Renal cortex interstitium (tissue), 11 donors: ENCODE measurements around the gene TRPM3. TPM values are rescaled to one million over a fixed set of nuclear protein-coding genes. Genes with fewer than 3 reads are reported as not detected.

Experiments
- DNase-seq, 11 donors: peaks; one replicate each; pipeline ENCODE4 v3.0.0-alpha.2; 2013; ENCODE audit warnings: low read depth in 9 of 11, low spot score in 4 of 11; ENCODE audit errors: extremely low read depth in 1 of 11
- polyA plus RNA-seq, 3 donors: library from polyadenylated mRNA; unstranded; fragments of 120-200 nt; gene quantifications; one replicate each; pipeline ENCODE4 v1.2.1, GENCODE V29; 2013; ENCODE audit not compliant: insufficient read length in 3 of 3

The TRPM3 gene
- polyA plus RNA-seq, 3 donors = 12.4 to 14.9 (median 13.2) TPM

DNA sequence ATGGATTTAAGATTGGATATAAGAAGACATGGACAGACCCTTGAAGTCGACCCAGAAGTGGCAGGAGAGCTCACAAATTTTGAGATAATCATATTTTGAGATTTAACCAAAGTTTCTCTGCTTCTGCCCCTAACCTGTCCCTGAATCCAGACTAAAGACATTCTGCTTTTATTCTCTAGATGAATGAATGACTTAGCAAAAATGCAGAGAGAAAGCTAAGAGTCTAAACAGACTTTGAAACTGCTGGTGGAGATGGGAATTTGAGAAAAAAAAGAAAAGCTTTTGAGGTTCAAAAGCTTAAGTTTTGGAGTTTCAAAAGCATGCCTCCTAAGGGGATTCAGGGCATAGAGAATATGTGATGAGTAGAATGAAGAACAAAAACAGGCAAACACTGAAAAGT, 621.8 kb downstream of the TRPM3 start:
- DNase-seq = no peak

DNA sequence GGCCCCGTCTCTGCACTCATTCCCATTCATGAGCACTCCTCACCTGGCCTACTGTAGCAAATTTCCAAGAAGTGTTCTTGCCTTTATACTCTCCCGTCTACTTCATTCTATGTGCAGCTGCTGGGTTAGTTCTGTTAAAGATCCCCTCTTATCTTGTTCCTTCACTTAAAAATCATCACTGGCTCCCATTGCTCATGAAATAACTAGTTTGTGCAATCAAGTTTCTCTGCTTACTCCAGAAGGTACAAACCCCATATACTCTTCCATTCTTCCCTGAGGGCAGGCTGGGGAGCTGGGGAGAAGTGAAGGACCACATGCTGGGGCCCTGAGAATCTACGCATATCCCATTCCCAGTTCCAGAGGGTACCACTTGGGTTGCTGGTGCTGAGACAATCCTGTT, 622.6 kb downstream of the TRPM3 start:
- DNase-seq = no peak

DNA sequence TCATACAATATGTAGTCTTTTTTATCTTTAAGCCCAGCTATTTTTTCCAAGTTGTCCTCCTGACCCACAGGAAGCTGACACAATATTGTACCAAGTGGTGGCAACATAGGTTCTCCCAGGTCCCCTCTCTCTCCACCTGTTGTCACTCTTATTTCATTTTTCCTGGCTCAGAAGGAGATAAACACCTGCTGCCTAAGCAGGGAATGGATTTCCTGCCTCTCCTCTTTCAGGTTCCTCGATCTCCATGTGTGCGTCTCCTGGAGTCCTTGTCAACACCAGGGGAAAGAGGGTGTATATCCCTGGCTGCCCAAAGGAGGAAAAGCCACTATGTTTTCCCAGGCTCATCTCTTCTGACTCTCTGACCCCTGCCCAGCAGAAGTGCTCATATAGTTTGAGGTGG, 625.2 kb downstream of the TRPM3 start:
- DNase-seq = no peak

DNA sequence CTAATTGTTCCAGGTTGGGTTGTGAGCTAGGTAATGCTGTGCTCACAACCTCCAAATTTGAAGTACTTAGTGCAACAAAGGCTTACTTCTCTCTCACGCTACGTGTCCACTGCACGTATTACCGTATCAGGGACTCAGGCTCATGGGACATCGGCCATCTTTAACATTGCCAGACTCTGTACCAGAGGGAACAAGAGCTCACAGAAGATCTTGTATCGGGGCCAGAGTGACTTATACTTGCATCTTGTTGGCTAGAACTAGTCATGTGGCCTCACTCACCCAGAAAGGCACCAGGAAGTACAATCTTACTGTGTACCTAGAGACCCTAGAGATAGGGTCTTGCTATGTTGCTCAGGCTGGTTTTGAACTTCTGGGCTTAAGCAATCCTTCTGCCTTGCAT, 625.9 kb downstream of the TRPM3 start:
- DNase-seq = no peak

DNA sequence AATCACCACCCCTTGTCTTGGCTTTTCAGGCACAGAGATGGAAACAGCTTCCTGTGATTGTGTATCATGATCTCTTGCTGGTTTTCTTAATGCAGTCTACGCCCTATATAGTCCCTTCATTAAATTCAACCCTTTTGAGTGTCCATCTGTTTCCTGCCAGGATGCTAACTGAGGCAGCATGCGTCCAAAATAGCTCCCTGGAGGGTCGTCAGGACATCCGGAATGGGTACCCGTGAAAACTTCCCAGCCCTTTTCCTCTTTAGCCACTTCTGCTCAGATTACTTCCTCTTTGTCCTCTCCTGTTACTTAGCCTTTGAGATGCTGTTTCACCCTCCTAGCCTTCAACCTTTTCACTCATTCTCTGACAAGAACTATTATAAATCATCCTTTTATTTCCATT, 627.2 kb downstream of the TRPM3 start:
- peak in 1 of 11 donors; percentile 18 for DNase-seq

DNA sequence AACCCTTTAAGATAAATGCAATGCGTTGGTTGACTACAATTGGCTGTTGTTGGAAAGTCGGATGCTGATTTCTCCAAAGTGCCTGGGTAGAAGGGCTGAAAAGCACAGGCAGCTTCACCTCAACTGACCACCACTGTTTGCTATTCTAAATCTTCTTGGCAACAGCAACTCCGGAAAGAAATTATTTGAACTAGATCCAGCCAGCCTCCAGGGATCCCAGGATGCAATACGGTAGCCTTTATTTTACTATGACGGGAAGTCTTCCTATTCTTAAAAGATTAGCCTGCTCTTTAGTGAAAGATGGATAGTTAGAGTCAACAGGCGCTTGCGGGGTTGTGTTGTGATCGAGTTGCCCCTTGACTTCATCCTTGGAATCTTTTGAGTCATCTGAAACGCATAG, 628.4 kb downstream of the TRPM3 start:
- no peak for DNase-seq

DNA sequence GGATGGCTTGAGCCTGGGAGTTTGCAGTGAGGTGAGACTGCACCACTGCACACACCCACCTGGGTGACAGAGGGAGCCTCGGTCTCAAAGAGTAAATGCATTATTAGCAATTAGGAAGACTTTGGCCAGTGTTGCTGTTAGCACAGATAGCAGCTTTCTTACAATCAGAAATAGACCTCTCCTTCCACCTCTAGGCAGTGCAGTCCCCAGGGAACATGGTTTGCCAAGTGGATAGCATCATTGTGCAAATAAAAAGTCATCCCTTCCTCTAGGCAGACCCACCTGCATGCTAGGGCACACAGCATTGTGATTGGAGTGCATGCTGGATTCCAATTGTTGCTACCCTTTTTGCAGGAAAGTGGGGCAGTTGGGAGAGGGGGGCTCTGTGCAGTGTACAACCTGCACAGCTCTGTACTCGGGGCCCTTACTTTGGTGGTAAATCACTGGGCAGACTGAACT, 629.1 kb downstream of the TRPM3 start:
- DNase-seq = no peak

DNA sequence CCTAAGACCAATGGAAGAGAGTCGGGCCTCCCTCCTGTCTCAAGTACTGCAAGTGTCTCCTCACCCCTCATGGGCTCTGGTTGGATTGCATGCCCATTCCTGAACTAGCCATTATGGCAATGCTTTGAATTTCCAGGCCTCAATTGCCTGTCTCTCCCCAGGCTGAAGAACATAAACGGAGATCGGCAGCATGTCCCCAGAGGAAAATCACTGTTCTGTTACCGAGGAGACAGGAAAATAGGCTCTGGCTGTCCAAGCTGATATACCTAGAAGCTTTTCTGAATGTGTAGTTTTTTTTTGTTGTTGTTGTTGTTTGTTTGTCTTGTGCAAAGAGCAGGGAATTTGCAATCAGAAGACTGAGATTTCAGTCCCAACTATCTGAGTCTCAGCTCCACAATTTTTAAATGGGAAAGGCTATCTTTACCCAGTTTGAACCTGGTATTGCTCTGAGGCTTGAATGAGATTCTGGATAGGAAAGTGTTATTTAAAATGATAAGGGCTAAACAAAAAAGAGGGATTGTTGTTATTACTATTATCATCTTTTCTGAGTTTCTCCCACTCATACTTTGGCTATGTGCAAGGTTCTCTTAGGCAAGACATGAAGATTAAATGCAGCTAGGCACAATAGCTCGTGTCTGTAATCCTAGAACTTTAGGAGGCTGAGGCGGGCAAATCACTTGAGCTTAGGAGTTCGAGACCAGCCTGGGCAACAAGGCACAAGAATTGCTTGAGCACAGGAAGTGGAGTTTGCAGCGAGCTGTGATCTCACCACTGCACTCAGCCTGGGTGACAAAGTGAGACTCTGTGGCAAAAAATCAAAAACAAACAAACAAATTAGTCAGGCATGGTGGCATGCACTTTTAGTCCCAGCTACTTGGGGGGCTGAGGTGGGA, 629.7 kb downstream of the TRPM3 start:
- DNase-seq = no peak

DNA sequence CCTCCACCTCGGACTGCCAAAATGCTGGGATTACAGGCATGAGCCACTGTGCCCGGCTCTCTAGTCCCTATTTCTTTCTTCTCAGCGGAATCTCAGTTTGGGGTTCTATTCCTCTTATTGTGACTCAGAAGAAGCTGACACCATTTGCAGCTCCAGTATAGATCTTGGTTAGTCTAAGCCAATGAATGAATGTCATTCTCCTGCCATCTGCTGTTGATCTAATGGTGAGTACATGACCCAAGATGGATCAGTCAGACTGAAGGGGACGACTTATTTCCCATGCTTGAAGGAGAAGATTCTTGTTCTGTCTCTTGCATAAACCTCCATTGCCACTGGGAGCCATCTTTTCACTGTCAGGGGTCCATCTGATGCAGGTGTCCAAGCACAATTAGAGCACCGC, 630.9 kb downstream of the TRPM3 start:
- DNase-seq = no peak

DNA sequence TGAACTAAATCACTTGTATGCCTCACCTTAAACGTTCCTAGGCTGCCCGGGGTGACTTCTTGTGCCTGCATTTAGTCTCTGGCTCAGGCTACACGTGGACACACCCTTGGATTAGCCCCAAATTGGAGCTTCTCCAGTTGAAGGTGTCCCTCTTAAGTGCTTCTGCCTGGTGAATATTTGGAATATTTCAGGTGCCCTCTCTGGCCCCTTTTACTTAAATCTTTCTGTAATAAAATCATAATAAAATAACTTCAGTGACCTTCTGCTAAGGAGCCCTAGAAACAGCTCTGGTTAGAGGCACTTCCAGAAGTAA, 632.7 kb downstream of the TRPM3 start:
- DNase-seq = no peak

DNA sequence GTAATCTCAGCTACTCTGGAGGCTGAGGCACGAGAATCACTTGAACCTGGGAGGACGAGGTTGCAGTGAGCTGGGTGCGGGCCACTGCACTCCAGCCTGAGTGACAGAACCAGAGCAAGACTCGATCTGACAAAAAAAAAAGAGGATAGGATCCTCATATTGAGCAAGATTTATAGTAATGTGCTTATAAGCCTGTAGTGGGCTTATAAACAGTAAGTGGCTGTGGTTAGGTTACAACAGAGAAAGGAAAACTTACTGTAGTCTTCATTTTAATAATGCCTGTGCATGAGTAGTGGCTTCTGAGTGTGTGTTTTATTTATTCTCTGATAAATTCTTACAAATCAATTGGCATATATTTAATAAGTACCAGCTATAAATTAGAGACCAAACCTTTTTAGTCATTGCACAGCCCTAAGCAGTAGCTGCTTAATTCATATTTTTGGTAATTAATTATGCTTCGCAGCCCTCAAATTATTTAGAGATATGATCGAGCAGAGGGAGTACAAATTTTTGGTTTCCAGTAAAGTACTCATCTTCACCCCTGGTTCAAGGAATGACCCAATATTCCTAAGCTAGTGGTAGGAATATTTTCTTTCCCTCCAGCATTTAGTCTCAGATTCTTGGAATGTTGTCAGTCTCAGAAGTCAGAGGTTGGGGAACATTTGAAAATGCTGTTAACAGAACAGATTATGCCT, 633.2 kb downstream of the TRPM3 start:
- DNase-seq = no peak

DNA sequence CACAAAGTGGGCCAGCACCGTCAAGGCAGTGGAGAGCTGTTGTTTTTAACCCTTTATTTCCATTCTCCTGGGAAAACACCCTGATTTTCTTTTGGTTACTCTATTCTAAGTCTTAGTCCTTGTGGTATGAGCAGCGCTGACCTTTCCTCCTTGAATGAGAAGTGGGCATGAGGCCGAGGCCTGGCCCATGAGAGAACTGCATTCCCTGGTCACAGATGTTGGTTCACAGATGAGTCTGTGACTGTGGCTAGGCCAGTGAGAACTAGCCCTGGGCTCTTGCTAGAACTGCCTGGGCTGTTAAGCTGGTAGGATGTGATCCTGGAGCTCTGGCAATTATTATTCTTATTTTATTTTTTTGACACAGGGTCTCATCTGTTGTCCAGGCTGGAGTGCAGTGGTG, 635.3 kb downstream of the TRPM3 start:
- DNase-seq = no peak

DNA sequence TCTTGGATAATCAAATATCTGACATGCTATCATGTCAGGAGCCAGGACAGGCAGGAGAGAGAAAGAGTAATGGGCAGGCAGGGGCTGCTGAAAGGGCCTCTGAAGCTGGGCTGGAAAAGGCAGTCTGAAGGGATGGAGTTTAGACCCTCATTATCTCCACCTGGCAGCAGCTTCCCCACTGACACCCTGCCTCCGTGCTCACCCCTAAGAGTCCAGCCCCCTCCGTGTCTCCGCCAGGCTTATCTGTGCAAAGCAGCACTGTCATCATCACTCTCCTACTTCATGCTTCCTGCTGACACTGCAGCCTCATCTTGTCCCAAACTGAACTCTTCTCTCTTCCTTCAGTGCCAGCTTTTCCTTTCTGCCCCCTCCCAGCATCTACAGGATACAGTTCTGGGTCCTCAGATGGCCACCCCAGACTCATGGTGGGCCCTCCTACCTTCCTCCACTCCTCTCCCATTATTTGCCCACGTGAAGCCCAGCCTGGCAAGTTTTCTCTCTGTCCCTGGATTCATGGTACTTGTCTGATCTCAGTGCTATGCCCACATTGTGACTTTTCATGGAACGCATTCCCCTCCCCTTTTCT, 636.1 kb downstream of the TRPM3 start:
- no peak for DNase-seq

DNA sequence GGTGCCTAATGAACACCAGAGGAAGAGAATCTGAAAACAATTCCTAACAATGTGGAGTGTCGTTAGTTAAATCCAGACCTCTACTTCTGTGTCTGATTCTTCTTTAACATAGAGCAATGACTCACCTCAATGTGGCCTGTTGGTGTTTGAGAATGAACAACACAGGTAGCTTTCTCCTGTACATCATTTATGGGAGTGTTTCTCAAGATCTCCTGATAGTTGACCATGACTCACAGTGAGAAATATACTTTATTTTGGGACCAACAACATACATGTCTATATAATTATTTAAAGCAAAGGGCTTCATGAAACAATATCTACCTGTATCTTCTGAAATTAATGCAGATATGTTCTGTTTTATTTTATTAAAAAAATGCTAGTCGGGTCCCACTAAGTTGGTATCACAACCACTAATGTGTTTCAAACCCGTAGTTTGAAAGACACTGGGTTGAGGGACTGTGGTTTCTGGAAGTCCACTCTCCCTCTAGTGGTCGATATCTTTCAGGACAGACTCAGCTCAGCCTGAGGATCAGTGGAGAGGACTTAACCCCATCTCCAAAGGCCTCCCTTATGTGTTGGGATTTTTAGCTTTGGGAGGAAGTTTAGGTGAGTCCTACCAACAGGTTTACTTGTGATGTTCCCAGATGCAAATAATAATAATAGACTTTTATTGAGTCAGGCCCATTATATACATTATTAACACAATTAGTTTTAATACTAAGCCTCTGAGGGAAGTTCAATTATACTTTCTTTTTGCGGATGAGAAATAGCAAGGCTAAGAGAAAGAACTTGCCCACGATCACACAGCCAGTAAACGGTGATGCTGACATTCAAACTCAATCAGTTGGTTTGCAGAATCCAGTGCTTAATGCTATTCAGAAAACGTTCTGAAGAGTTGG, 636.9 kb downstream of the TRPM3 start:
- peak in 1 of 11 donors; percentile 40 for DNase-seq

DNA sequence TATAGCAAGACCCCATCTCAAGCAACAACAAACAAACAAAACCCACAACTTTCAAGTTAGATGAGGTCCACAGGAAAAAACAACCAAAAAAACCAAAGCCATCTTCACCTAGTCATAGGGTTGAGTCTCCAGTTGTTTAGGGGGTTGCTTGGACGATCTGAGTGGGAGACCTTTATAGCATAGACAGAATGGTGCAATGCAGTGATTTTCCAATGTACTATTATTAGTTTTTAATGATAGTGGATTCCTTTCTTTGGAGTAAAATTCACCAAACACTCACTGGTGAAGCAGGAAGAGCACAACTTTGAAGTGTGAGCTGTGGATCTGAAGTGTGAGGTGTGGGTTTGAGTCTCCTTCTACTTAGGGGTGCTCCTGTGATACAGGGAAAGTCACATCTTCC, 640.0 kb downstream of the TRPM3 start:
- no peak for DNase-seq

DNA sequence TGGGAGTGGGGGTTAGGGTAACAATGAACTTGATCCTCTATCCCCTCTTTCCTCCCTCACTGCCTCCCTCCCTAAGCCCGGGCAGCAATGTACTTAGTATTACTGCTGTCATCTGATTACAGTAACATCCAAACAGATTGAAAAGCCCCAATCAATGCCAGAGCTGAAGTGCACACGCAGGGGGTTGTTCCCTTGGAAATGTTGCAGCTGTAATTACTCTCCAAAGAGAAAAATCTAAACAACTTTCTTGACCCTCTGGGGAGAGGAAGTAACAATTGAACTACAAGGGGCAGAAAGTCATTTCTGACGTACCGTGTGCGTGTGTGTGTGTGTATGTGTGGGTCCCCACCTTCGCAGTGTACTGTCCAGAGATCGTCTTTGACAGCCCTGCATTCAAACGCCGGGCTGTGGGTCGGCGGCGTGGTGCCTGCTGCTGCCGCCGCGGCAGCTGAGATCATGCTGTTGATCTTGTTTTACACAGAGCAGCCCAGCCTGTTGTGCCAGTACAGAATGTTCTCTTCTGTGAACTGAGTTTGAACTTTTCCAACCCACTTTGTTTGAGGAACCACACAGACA, 640.9 kb downstream of the TRPM3 start:
- peak in 3 of 11 donors; percentile 31 to 34 (median 34) for DNase-seq

DNA sequence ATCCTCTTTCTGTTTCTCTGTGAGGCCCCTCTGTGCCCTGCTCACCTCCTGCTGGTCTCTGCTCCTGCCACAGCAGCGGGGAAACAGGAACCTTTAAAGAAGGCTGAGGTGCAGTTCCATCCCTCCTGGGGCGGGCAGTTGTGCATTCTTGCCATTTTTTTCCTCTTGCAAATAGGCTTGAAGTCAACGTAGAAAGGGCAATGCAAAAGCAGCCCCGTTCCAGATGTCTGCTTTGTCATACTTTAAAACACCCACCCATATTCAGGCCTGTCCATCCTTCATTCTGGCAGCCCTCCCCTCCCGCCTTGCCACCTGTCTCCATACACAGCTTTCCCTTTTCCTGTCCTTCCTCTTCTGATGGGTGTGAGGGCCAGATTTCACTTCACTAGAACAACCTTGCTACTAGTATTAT, 641.5 kb downstream of the TRPM3 start:
- DNase-seq = no peak
